HG03575 (cell line): ENCODE data around the gene PRAC2.

Experiments used
- ATAC-seq: cut with Tn5 transposase; IDR thresholded peaks from one replicate; pipeline ENCODE4 v1.9.1; 2021; ENCODE audit not compliant: unreplicated experiment, insufficient number of reproducible peaks, low FRiP score; ENCODE audit errors: extremely low read depth

Gene PRAC2

DNA sequence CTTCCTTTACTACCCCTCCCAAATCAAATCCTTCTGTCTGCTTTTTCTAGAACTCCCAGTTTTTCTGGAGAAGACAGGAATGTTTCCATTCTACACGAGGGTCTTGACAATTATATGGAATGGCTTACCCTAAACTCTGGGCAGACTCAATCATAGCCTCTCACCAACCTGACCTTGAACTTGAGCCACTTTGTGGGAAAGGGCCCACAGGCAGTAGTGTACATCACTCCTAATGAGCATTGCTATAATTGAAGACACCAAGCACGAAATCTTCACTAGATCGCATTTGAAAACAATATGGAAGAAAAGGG lies 7.2 kb downstream of the PRAC2 start:
- ATAC-seq, result no peak

DNA sequence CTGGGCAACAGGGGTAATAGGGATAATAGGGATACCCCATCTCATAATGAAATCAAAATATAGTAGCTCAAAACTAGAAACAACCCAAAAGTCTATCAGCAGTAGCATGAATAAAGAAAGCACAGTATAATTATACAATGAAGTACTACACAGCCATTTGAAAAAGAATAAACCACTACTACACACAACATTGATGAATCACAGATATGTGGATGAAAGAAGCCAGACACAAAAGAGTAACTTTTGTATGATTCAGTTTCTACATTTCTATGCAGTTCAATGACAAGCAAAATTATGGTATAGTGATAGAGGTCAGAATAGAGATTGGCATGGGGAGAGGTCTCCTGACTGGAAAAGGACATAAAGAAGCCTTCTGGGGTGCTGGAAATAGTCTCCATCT lies 8.4 kb downstream of the PRAC2 start:
- no peak for ATAC-seq

DNA sequence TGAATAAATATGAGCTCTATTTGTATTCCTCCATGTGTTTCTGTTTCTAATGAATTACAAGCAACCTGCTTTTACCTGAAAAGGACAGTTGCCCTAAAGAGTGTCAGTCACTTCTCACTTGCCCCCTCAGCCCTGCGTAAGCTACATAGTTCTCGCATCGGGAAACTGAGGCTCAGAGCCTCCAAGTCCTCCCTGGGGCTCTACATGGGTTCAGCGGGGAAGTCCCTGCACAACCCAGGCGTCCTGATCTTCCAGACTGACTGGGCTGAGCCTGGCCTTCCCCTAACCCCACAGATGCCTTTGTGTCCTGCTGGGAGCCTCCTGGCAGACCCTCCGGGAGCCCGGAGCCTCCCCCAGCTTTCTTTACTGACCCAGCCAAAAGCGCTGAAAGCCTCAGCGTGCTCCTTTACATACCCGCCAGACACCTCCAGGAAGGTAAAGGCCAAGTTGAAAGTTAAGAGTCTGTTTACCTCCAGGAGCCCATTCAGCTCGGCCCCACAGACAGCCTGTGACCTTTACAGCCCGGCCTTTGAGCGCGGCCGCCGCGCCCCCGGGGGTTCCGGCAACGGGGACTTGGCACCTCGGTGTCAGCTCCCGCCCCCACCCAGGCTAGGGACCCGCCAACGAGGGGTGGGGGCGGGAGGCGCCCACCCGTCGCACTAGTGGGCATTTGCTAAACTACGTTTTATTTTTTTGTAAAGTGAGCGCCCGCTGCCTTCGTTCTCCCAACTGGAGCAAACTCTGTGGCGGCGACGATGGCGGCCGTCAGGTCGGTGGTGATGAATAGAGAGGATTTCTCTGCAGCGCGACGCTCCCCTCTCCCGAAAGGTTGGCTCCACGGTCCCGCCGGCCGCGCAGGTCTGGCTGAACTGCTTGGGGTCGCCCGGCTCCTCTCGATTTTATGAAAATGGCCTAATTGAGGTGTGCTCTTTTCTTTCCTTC lies 10.0 kb downstream of the PRAC2 start:
- ATAC-seq, result no peak

DNA sequence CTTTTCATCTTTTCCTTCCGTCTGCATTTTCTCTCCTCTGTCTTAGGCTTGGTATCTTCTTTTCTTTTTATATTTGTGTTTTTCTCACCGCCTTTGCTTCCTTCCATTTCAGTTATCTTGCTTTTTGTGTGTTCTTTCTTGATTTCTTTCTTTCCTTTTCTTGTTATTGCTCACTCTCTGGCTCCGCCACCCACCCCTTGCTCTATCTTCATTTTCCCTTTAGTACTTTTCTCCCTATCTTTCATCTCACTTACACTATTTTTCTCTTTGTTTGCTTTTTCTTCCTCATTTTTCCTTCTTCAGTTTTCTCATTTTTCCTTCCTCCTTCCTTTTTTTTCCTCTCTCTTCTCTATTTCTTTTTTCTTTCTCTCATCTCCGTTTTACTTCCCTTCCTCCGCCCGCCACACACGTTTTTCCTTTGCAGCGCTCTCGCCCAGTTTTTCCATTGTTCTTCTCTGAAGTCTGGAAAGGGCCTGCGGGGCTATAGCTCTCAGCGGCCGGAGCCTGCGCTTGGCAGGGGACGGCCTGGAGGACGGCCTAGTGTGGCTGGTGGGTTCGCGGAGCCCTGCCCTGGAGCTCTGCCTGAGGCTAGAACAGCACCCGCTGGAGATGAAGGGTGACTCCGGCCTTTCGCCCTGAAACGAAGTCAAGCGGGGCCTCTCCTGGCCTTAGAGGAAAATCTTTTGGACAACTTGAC lies 10.8 kb downstream of the PRAC2 start:
- ATAC-seq, result no peak

DNA sequence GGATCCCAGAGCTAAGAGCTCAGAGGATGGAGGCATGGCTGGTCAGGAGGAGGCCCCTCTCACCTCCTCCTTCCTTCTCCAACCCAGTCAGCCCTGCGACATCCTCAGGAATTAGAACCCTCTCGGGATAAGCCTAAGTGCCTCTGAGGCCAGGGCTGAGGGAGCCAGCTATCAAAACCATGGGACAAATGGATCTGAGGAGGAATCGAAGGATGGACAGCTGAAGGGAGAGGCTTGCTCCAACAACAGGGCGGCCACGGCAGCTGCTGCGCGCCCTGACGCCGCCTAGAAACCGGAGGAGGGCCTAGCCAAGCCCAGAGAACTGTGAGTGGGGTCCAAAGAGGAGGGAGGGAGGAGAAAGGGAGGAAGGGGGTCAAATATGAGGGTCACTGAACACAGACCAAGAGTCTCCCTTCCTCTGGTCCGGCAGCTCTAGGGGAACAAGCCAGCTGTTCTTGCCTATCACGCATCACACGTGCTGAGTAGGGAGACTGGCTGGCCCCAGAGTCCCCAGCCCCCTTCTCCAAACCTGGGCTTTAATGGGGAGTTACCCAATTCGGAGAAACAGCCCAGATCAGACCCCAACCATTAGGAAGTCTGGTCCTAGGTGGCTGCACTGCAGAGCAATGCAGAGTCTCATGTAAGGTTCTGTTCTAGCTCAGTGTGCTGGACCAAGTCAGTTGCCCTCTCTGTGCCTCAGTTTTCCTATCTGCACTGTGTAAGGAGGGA lies 11.5 kb downstream of the PRAC2 start:
- no peak for ATAC-seq

DNA sequence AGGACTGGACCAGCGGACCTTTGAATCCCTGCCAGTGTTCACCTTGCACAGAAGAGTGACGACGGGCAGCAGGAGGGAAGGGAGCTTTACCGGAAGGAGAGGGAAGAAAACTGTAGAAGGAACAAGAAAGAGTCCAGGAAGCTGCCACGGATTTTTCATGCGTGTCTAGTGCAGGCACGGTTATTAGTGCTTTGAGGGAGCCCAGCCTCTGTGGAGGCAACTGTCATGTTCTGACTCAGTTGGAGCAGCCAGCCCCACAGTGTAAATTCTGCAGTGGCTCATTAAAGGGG lies 12.0 kb downstream of the PRAC2 start:
- ATAC-seq, result no peak

DNA sequence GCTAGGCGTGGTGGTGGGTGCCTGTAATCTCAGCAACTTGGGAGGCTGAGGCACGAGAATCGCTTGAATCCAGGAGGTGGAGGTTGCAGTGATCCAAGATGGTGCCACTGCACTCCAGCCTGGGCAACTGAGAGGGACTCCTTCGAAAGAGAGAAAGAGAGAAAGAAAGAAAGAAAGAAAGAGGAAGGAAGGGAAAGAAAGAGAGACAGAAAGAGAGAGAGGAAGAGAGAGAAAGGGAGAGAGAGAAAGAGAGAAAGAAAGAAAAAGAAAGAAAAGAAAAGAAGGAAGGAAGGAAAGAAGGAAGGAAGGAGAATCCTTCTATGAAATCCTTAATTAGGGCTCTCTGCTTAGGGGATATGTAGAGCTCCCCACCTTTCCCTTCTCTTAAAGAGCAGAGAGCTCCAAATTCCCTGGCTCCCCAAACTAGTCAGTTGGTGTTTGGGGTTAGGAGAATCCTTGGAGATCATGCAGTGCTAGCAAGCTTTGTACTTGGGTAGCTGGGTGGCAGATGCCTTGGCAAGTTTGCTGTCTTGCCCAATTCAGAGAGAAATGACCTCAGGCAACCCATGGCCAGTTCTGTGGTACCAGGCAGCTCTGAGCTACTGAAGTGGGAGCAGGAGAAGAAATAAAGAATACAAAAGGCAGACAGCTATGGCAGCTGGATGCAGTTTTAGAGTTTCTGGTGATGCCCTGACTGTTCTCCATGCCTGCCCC lies 14.5 kb downstream of the PRAC2 start:
- ATAC-seq, result no peak

DNA sequence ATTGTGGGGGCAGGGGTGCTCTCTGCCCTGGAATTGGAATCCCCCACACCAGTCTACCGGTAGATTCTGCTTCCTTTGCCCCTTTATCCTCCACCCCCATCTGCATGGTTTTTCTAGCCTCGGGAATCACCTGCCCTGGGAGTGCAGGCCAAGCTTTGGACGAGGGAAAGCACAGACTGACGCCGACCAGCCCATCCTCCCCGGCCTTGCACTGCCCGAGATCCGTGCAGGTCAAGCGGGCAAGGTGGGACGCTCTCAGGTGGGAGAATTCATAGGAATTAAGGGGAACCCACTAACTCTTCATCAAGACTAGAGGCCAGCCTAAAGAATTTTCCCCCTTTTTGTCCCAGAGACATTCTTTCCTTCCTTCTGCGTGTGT lies 15.4 kb downstream of the PRAC2 start:
- no peak for ATAC-seq

DNA sequence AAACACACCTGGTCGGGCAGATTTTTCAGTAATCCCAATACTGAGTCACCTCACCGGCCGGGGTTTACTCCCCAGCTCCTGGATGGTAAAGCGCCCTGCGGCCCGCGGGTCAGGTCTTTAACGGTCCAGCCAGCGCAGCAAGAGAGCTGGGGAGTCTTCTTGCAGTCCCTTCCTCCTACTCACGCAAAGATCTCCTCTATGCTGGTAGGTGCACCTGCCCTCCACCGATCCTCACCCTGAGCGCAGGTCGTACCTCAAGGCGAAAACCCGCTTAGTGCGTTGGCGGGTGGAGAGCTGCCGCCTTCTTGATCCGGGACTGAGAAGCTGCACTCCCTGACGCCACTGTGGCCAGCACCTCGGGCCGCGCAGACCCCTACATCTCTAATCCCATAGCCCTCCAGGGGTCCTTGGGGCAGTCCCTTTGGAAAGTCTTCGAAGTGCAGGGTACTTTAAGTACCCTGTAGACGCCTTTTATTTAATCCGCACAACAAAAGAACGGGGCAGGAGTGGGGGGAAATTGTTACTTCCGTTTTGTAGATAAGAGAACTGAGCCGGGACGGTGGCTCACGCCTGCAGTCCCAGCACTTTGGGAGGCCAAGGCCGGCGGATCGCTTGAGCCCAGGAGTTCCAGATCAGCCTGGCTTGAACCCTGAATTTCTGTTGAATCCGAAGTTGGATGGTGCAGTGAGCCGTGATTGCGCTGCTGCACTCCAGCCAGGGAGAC lies 16.0 kb downstream of the PRAC2 start:
- ATAC-seq, result no peak

DNA sequence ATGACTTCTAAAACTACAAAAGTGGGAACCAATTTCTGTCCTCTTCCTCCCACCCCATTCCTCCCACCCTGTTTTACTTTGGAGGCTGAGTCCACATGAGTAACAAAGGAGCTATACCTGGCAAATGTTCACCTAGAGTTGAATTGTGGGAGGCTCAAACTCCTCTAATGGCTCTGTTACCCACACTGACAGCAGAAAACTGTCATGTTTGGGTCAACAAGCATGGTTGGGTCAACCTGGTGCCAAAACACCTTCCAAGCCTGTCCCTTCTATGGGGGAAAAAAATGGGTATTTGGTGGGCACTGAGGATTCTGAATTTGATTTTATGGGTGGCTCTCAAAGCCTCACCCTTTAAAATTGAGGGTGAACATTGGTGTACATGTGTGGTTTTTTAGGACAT lies 17.6 kb downstream of the PRAC2 start:
- no peak for ATAC-seq

DNA sequence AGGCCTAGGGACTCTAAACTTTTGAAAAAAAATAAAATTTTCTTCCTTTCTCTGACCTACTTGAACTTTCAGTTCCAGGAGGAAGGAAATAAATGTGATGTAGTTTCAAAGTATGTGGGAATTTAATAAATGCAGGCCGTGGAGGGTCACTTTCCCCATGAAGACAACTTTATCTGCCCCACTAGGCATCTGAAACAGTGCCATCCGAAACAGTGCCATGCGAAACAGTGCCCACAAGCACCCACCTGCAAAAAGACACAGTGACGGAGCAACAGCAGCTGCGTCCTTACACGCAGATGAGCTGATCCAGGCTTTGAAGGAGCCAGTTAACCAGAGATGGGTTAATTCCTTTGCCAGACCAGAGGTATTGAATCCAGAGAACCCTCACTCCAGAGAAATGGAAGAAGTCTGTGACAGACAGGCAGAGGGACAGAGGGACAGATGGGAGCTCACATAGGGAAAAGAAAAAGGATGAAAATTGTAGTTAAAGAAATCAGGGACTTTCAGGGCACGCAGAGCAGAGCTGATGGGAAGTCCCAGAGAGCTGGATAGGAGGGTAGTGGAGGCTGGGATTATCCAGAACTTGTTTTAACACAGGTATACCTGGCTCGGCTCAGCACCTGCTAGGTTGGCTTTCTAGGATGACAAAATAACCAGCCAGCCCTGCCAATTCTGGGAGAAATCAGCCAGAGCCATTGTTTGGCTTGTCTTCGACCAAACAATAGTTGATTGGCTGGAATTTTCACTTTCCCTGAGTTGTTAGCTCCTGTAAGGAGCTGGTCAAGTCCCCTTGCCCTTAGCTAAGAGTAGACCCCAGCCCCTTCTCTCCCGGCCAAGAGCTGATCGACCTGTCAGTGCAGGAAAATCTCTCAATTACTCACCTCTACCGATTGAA lies 22.6 kb downstream of the PRAC2 start:
- no peak for ATAC-seq

DNA sequence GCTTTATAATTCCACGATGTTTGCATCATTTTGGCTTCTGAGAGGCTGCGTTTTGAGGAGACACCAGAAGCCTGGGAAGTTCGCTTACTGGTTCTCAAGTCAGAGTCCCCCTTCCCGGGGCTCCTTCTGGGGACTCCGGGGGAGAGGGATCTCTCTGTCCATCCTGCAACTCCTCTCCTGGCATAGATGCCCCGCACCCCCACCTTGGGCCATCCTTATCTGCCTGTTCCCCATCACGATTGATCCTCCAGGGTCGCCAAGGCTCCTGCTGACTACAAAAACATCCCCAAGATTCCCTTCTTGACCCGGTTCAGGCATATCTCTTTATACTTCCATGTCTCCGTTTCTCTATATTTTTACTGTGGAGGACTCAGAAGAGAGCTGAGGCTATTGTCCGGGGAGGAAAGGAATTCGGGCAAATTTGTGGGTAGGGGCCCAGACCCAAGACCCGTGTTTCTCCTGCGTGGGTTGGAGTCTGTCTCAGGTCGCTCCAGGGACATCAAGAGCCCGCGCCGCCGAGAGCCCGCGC lies 24.0 kb downstream of the PRAC2 start:
- ATAC-seq, result no peak

DNA sequence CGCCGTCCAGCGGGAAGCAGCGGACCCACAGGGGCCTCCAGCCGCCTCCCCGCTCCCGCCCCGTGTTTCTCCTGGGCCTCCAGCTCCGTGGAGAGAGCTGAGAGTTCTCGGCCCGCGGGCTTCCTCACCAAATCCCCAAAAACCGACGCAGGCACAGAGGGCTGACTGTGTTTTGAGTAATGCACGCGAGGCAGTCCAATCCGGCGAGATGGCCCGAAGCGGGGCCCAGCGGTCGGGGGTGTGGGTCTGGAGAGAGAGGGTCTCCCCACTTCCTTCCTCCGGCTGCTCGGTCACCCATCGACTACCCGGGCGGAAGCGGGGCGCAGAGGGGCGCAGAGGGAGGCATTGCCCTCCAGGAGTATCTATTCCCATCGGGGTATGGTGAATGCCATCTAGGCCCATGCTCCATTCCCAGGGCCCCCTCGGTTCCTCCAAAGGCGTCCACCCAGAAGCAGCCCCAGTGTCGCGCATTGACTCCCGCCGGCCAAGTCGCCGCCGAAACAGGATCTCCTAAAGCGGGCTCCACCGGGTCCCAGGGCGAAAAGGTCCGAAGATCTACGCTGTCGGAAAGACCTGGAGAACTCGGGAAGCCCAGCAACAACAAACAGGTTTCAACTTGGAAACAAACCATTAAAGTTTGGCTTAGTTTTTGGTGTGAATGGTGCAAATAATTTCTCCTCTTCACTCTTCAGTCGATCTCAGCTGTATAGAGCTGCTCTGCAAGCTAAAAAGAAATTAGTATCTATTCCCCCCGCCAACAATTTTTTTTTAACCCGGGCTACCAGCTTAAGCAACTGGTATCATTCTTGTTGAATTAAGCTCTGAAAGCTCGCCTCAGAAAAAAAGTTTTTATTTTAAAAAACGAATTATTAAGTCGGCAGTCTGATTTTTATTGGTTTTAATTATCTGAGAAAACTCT lies 24.7 kb downstream of the PRAC2 start:
- no peak for ATAC-seq

DNA sequence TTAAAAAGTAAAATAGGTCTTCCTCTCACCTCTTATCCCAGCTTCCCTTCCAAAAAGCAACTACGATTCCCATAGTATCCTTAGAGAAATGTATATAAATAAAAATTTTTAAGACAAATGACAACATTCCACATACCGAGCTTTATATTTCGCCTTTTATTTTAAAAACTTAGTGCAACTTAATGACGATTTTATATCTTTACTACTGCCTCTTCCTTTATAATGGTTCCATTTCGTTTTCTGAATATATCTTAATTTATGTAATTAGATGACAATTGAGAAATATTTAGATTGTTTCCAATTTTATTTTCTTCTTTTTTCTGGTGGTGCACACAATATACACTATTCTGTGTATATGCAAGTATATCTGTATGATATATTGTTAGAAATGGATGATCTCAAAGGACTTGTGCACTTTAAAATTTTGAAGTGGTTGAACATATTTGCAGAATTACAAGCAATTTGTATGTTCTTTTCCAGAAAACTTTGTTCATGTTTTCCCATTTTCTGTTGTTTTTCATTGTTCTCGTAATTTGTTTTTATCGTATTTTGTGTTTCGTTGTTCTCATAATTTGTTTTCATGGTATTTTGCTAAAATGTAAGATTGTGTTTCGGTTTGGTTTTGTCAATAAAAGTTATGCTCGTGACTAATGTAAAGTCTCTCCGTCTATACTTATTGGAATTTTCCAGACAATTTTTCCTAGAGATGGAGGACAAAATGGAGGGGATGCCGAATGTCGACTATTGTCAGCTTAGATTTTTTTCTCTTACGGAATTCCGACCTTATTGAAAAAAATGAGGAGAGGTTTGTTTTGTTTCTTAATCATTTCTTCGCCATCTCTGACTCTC lies 26.0 kb downstream of the PRAC2 start:
- no peak for ATAC-seq

DNA sequence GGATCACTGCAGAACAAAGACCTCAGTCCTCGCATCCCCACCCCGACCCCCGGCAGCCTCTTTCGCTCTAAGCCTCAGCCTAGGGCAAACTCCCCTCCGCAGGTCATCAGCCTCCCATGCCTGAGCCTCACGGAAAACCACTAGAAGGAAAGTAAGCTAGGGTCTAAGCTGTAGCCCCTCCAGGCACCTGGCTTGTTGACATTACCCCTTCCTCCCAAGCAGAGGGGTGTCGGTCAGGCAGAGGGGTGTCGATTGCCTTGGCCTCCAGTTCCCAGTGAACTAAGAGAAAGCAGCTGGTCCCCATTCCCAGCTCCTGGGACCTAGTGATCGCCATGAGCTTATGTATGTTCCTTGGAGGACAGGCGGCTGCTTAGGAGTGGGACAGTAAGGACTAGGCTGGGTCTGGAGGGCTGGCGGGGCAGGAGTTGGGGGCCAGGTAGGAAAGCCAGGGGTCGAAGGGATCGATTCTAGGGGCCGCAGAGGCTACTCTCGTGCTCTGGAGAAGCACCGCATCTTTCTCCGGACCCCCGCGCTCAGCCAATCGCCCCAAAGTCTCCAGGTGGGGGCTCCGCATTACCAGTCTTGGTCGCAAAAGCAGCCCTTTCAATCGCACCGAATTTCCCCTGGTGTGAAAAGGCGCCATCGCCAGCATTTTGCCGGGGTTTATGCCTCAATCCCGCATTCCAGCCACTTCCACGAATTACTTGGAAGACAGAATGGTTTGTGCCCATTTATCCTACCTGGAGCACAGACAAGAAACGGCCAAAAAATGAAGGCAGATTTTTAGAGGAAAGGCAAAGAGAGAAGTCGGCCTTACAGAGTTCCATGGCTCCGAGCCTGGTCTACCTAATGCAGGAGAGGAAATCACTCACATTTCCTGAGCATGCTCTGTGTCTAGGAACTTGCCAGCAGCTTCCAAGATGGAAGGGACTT lies 26.9 kb downstream of the PRAC2 start:
- no peak for ATAC-seq
